Hematopoietic multipotent progenitor cell (in vitro differentiated cells): ENCODE measurements around the gene ANKRD55. TPM values are rescaled to one million over a fixed set of nuclear protein-coding genes. Genes with fewer than 3 reads are reported as not detected.
A peak's percentile ranks its signal among the peaks of the same experiment; 100 is the strongest.

Source experiments
- DNase-seq, 3 donors: peaks; one replicate each; pipeline ENCODE4 v3.0.0-alpha.2; 2011 to 2015; ENCODE audit warnings: low read depth in 2 of 3, low spot score in 2 of 3
- small RNA-seq: library from RNA; depleted of rRNA; stranded (forward); fragments of <200 nt; gene quantifications from one replicate; pipeline ENCODE3, GENCODE V24; 2012
- total RNA-seq: library from RNA; depleted of rRNA; stranded (reverse); fragments of >200 nt; gene quantifications from one replicate; pipeline ENCODE4 v1.2.3, GENCODE V29; 2012

ANKRD55 gene
- total RNA-seq, 1 donor: under 0.01 TPM

GRCh38 chr5:56055287-56055686, 177.8 kb downstream of the ANKRD55 start:
- no peak for DNase-seq

GRCh38 chr5:56054666-56055065, 178.5 kb downstream of the ANKRD55 start:
- no peak for DNase-seq

- DNase-seq: no peak
Observed at GRCh38 chr5:56053363-56053762, 179.8 kb downstream of the ANKRD55 start.

GRCh38 chr5:56052735-56053134, 180.4 kb downstream of the ANKRD55 start:
- no peak for DNase-seq

GRCh38 chr5:56050551-56051255, 182.4 kb downstream of the ANKRD55 start:
- DNase-seq: peak in 1 of 3 donors; percentile 64

Small RNAs within 50 kb of the gene (small RNA-seq; reads per million reads assigned to genes)
- gene RNA5SP184: not detected
- gene RNA5SP185: not detected
- gene RNU6-299P: not detected

Other genes starting within 250 kb of the ANKRD55 start
- gene IL6ST, start 238.4 kb downstream of the ANKRD55 start, total RNA-seq: 17.2 TPM